HEK293 (cell line): Measurements from ENCODE around the gene HMGA1.
A peak's percentile ranks its signal among the peaks of the same experiment; 100 is the strongest.

Experiments
- CTCF ChIA-PET: fragments of 350-600 bp; formaldehyde crosslinking; extraction: SDS; loops from one replicate; lab custom pipeline; 2021; ENCODE audit warnings: antibody characterized with exemption; lab: Yijun Ruan, JAX
- POLR2A ChIA-PET: fragments of 300-600 bp; formaldehyde crosslinking; extraction: SDS; loops from one replicate; lab custom pipeline; 2020; ENCODE audit warnings: antibody characterized with exemption, inconsistent platforms; lab: Yijun Ruan, JAX
- H3K27ac ChIP-seq: fragments of 200-500 bp; sonication (Bioruptor generic); 2 replicates; pipeline ENCODE4 v1.5.1; 2014; ENCODE audit warnings: low read depth, low read length, control low read depth, inconsistent platforms; ENCODE audit errors: extremely low read depth
- H3K36me3 ChIP-seq, 2 experiments: fragments of 200-500 bp in 1 of 2; sonication (Bioruptor generic) in 1 of 2; 1 replicate in 1 of 2; 2 replicates in 1 of 2; pipeline ENCODE4 v1.5.1; 2014 to 2017; ENCODE audit warnings: inconsistent platforms in 2 of 2, low read length in 2 of 2; ENCODE audit not compliant: control insufficient read depth in 2 of 2, insufficient read depth in 1 of 2
- H3K4me1 ChIP-seq: fragments of 200-500 bp; sonication (Bioruptor generic); 2 replicates; pipeline ENCODE4 v1.5.1; 2014; ENCODE audit warnings: mild to moderate bottlenecking, low read length, inconsistent platforms; ENCODE audit not compliant: control insufficient read depth, insufficient read depth
- H3K4me3 ChIP-seq: 2 replicates; pipeline ENCODE4 v1.5.1; 2011; ENCODE audit warnings: low read depth, mild to moderate bottlenecking, control low read depth, low read length, moderate library complexity
- H3K9me3 ChIP-seq: fragments of 200-500 bp; sonication (Bioruptor generic); 2 replicates; pipeline ENCODE4 v1.5.1; 2014; ENCODE audit warnings: low read depth, low read length, inconsistent platforms; ENCODE audit not compliant: control insufficient read depth, insufficient read depth
- BCL11A ChIP-seq: fragments of 450-650 bp; formaldehyde crosslinking; IDR thresholded peaks from 2 replicates; pipeline ENCODE4 v1.5.1; 2016; ENCODE audit warnings: low read depth, missing biosample characterization, missing genetic modification characterization
- BCL11B ChIP-seq: fragments of 450-650 bp; formaldehyde crosslinking; IDR thresholded peaks from 2 replicates; pipeline ENCODE4 v1.5.1; 2016; ENCODE audit warnings: low read depth, missing biosample characterization, missing genetic modification characterization
- GFI1B ChIP-seq: fragments of 450-650 bp; formaldehyde crosslinking; IDR thresholded peaks from 2 replicates; pipeline ENCODE4 v1.5.1; 2016; ENCODE audit warnings: missing biosample characterization, missing genetic modification characterization
- HOXD13 ChIP-seq: sonication (generic); formaldehyde crosslinking; IDR thresholded peaks from 2 replicates; pipeline ENCODE4 v1.8.0; 2022; ENCODE audit warnings: missing genetic modification reagents, borderline replicate concordance
- MYNN ChIP-seq: fragments of 450-650 bp; formaldehyde crosslinking; IDR thresholded peaks from 2 replicates; pipeline ENCODE4 v1.5.1; 2016; ENCODE audit warnings: missing biosample characterization, missing genetic modification characterization, borderline replicate concordance
- PRDM1 ChIP-seq: fragments of 450-650 bp; formaldehyde crosslinking; IDR thresholded peaks from 2 replicates; pipeline ENCODE4; 2016; ENCODE audit warnings: missing biosample characterization, missing genetic modification characterization
- SP7 ChIP-seq: fragments of 450-650 bp; formaldehyde crosslinking; IDR thresholded peaks from 2 replicates; pipeline ENCODE4 v1.5.1; 2016; ENCODE audit warnings: missing biosample characterization, missing genetic modification characterization
- ZBTB48 ChIP-seq: fragments of 450-650 bp; formaldehyde crosslinking; IDR thresholded peaks from 2 replicates; pipeline ENCODE4 v1.5.1; 2016; ENCODE audit warnings: missing biosample characterization, missing genetic modification characterization
- ZFHX2 ChIP-seq: fragments of 450-650 bp; formaldehyde crosslinking; conservative IDR thresholded peaks from 2 replicates; pipeline ENCODE4 v1.5.1; 2016; ENCODE audit warnings: missing biosample characterization, missing genetic modification characterization
- ZIC2 ChIP-seq: fragments of 450-650 bp; formaldehyde crosslinking; IDR thresholded peaks from 2 replicates; pipeline ENCODE4 v1.5.1; 2016; ENCODE audit warnings: missing biosample characterization, missing genetic modification characterization
- ZNF138 ChIP-seq: fragments of 450-650 bp; formaldehyde crosslinking; IDR thresholded peaks from 2 replicates; pipeline ENCODE4 v1.5.1; 2016; ENCODE audit warnings: missing biosample characterization, missing genetic modification characterization, borderline replicate concordance
- ZNF155 ChIP-seq: fragments of 450-650 bp; formaldehyde crosslinking; IDR thresholded peaks from 2 replicates; pipeline ENCODE4 v1.5.1; 2016; ENCODE audit warnings: missing biosample characterization, missing genetic modification characterization
- ZNF223 ChIP-seq: fragments of 450-650 bp; formaldehyde crosslinking; IDR thresholded peaks from 2 replicates; pipeline ENCODE4 v1.5.1; 2016; ENCODE audit warnings: missing biosample characterization, missing genetic modification characterization
- ZNF23 ChIP-seq: fragments of 450-650 bp; formaldehyde crosslinking; IDR thresholded peaks from 2 replicates; pipeline ENCODE4 v1.5.1; 2016; ENCODE audit warnings: missing biosample characterization, missing genetic modification characterization, borderline replicate concordance
- ZNF302 ChIP-seq: fragments of 450-650 bp; formaldehyde crosslinking; IDR thresholded peaks from 2 replicates; pipeline ENCODE4 v1.5.1; 2016; ENCODE audit warnings: missing biosample characterization, missing genetic modification characterization, low read depth
- ZNF394 ChIP-seq: fragments of 450-650 bp; formaldehyde crosslinking; IDR thresholded peaks from 2 replicates; pipeline ENCODE4 v1.5.1; 2016; ENCODE audit warnings: missing biosample characterization, missing genetic modification characterization, mild to moderate bottlenecking, moderate library complexity, borderline replicate concordance
- ZNF473 ChIP-seq: fragments of 450-650 bp; formaldehyde crosslinking; IDR thresholded peaks from 2 replicates; pipeline ENCODE4 v1.5.1; 2017; ENCODE audit warnings: missing biosample characterization, missing genetic modification characterization
- ZNF544 ChIP-seq: fragments of 450-650 bp; formaldehyde crosslinking; IDR thresholded peaks from 2 replicates; pipeline ENCODE4 v1.5.0; 2017; ENCODE audit warnings: missing biosample characterization, missing genetic modification characterization
- ZNF558 ChIP-seq: fragments of 450-650 bp; formaldehyde crosslinking; IDR thresholded peaks from 2 replicates; pipeline ENCODE4 v1.5.1; 2016; ENCODE audit warnings: missing biosample characterization, missing genetic modification characterization
- ZNF585B ChIP-seq: fragments of 450-650 bp; formaldehyde crosslinking; IDR thresholded peaks from 2 replicates; pipeline ENCODE4 v1.5.1; 2016; ENCODE audit warnings: missing biosample characterization, missing genetic modification characterization
- ZNF626 ChIP-seq: fragments of 450-650 bp; sonication (Bioruptor Pico); formaldehyde crosslinking; IDR thresholded peaks from 2 replicates; pipeline ENCODE4 v1.5.1; 2018; ENCODE audit warnings: missing biosample characterization, missing genetic modification characterization, inconsistent platforms
- ZNF629 ChIP-seq: fragments of 450-650 bp; formaldehyde crosslinking; IDR thresholded peaks from 2 replicates; pipeline ENCODE4 v1.5.1; 2017; ENCODE audit warnings: missing biosample characterization, missing genetic modification characterization
- ZNF76 ChIP-seq: fragments of 450-650 bp; formaldehyde crosslinking; IDR thresholded peaks from 2 replicates; pipeline ENCODE4; 2016; ENCODE audit warnings: low read depth, missing biosample characterization, missing genetic modification characterization, borderline replicate concordance
- ZNF785 ChIP-seq: fragments of 450-650 bp; formaldehyde crosslinking; IDR thresholded peaks from 2 replicates; pipeline ENCODE4 v1.5.1; 2016; ENCODE audit warnings: missing biosample characterization, missing genetic modification characterization
- TF ChIP-seq, protein P1 (sequence below): fragments of 450-650 bp; formaldehyde crosslinking; IDR thresholded peaks from 2 replicates; pipeline ENCODE4 v1.5.1; 2016; ENCODE audit warnings: missing biosample characterization, missing genetic modification characterization
- TF ChIP-seq, protein P2 (sequence below): fragments of 450-650 bp; formaldehyde crosslinking; IDR thresholded peaks from 2 replicates; pipeline ENCODE4 v1.5.1; 2016; ENCODE audit warnings: missing biosample characterization, missing genetic modification characterization
- TF ChIP-seq, protein P3 (sequence below): fragments of 450-650 bp; formaldehyde crosslinking; IDR thresholded peaks from 2 replicates; pipeline ENCODE4 v1.5.1; 2017; ENCODE audit warnings: missing biosample characterization, missing genetic modification characterization
- TF ChIP-seq, protein P4 (sequence below): fragments of 450-650 bp; formaldehyde crosslinking; IDR thresholded peaks from 2 replicates; pipeline ENCODE4 v1.5.1; 2017; ENCODE audit warnings: missing biosample characterization, missing genetic modification characterization
- TF ChIP-seq, protein P5 (sequence below): fragments of 450-650 bp; formaldehyde crosslinking; IDR thresholded peaks from 2 replicates; pipeline ENCODE4 v1.5.1; 2016; ENCODE audit warnings: missing biosample characterization, missing genetic modification characterization

HMGA1 gene

DNA sequence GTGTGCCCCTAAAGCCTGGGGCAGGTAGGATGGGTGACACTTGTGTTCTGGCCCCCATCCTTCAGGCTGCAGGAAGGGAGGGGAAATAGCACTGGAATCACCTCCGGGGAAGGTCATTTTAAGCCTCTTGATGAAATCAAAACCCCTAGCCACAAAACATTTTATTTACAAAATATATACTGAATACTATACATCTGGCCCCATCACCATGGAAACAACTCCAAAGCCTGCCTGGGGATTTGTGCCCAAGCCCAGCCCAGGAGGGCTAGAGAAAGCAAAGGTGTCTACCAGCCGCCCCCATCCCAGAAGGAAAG, 9.5 kb downstream of the HMGA1 start (continued):
- TF ChIP-seq ZNF76 (tag by site-specific recombination) (no peak), ZNF558 (no peak), HOXD13 (CRISPR knock-in tag) (no peak), MYNN (tag by site-specific recombination) (no peak), ZBTB48 (no peak), ZNF629 (tag by site-specific recombination) (no peak), GFI1B (tag by site-specific recombination) (no peak)
- TF ChIP-seq, protein P1, sequence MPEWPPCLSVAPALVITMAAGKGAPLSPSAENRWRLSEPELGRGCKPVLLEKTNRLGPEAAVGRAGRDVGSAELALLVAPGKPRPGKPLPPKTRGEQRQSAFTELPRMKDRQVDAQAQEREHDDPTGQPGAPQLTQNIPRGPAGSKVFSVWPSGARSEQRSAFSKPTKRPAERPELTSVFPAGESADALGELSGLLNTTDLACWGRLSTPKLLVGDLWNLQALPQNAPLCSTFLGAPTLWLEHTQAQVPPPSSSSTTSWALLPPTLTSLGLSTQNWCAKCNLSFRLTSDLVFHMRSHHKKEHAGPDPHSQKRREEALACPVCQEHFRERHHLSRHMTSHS, result no peak
- TF ChIP-seq, protein P2, sequence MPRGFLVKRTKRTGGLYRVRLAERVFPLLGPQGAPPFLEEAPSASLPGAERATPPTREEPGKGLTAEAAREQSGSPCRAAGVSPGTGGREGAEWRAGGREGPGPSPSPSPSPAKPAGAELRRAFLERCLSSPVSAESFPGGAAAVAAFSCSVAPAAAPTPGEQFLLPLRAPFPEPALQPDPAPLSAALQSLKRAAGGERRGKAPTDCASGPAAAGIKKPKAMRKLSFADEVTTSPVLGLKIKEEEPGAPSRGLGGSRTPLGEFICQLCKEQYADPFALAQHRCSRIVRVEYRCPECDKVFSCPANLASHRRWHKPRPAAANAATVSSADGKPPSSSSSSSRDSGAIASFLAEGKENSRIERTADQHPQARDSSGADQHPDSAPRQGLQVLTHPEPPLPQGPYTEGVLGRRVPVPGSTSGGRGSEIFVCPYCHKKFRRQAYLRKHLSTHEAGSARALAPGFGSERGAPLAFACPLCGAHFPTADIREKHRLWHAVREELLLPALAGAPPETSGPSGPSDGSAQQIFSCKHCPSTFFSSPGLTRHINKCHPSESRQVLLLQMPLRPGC (tag by site-specific recombination), result no peak

DNA sequence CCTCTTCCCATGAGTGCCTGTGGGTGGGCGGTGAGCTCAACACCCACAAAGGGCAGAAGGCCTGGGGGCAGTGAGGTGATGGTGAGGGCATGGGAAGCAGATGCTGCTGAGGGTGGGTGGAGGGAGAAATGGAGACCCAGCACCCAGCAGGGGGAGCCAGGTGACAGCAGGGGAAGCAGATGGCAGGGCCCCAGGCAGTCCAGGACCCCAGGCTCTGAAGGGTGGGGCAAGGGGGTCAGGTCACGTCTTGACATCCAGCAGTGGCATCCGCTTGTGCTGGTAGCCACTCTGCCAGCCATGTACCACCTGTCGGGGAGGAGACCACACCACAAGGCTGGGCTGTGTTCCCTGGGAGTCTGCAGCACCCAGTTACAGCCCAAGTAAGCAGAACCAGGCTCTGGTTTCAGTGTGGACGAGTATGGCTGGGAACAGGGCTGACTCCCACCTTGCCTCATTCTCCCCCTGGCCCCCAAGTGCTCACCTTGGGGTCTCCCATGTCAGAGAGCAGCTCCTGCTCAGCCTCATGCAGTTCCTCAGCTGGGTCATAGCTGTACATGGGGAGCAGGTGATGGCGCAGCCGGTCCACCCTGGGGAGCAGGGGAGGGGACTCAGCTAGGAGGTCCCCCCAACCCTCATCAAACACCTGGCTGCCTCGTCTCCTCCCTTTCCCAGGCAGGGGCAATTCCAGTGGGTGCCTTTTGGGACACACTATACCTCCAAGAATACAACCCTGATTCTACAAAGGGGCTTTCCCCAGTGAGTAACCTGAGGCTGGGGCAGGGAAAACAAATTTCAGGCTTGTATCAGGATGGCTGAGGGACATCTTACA, 10.1 kb downstream of the HMGA1 start:
- peaks cover 3% of the 10 kb centered on the region; the same call in 1 of the 2 replicates for H3K4me1 ChIP-seq
- H3K27ac ChIP-seq, result no peak overlapping the region
- H3K4me3 ChIP-seq, result no peak overlapping the region
- ChIA-PET CTCF (interaction anchor here (0.5 to 4.9 kb wide), 9 partner anchors 16 to 390 kb away, joined by 3 to 101 read pairs (median 5); no protein-coding TSS in a partner anchor), POLR2A (interaction anchor here (0.5 to 4.5 kb wide), 3 partner anchors 168 to 262 kb away, joined by 3 to 54 read pairs (median 20); partner anchors contain the start of gene RPS10)
- H3K36me3 ChIP-seq, result peaks cover 0 to 34% of the 10 kb centered on the region in 2 experiments; a peak in 1 of 3 replicates
- H3K9me3 ChIP-seq, result no peaks in the 10 kb centered on the region
- TF ChIP-seq SP7 (peak; percentile 56), MYNN (tag by site-specific recombination) (no peak), ZNF302 (tag by site-specific recombination) (no peak), ZNF155 (tag by site-specific recombination) (no peak), ZNF23 (tag by site-specific recombination) (no peak), ZNF785 (tag by site-specific recombination) (0 out of 2 replicates have a peak, but pooled peaks have one; percentile 19), GFI1B (tag by site-specific recombination) (no peak), ZNF629 (tag by site-specific recombination) (0 out of 2 replicates have a peak, but pooled peaks have one; percentile 11), PRDM1 (tag by site-specific recombination) (no peak), ZNF394 (no peak), ZNF544 (tag by site-specific recombination) (no peak), ZFHX2 (peak; percentile 98), ZIC2 (tag by site-specific recombination) (peak; percentile 93), ZNF76 (tag by site-specific recombination) (no peak), BCL11A (tag by site-specific recombination) (peak; percentile 58; the same call in 1 of the 2 replicates), ZNF138 (tag by site-specific recombination) (no peak), ZNF473 (tag by site-specific recombination) (no peak), ZNF585B (tag by site-specific recombination) (no peak), ZNF626 (tag by site-specific recombination) (no peak), ZNF223 (no peak), BCL11B (peak; percentile 67; the same call in 1 of the 2 replicates)
- TF ChIP-seq, protein P3, sequence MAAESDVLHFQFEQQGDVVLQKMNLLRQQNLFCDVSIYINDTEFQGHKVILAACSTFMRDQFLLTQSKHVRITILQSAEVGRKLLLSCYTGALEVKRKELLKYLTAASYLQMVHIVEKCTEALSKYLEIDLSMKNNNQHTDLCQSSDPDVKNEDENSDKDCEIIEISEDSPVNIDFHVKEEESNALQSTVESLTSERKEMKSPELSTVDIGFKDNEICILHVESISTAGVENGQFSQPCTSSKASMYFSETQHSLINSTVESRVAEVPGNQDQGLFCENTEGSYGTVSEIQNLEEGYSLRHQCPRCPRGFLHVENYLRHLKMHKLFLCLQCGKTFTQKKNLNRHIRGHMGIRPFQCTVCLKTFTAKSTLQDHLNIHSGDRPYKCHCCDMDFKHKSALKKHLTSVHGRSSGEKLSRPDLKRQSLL (tag by site-specific recombination), result no peak
- TF ChIP-seq, protein P4, sequence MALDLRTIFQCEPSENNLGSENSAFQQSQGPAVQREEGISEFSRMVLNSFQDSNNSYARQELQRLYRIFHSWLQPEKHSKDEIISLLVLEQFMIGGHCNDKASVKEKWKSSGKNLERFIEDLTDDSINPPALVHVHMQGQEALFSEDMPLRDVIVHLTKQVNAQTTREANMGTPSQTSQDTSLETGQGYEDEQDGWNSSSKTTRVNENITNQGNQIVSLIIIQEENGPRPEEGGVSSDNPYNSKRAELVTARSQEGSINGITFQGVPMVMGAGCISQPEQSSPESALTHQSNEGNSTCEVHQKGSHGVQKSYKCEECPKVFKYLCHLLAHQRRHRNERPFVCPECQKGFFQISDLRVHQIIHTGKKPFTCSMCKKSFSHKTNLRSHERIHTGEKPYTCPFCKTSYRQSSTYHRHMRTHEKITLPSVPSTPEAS (tag by site-specific recombination), result no peak
- TF ChIP-seq, protein P5, sequence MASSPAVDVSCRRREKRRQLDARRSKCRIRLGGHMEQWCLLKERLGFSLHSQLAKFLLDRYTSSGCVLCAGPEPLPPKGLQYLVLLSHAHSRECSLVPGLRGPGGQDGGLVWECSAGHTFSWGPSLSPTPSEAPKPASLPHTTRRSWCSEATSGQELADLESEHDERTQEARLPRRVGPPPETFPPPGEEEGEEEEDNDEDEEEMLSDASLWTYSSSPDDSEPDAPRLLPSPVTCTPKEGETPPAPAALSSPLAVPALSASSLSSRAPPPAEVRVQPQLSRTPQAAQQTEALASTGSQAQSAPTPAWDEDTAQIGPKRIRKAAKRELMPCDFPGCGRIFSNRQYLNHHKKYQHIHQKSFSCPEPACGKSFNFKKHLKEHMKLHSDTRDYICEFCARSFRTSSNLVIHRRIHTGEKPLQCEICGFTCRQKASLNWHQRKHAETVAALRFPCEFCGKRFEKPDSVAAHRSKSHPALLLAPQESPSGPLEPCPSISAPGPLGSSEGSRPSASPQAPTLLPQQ (tag by site-specific recombination), result no peak
